BLaER1 treated with 17β-estradiol and CSF1 and Interleukin-3, amounts not matched to agents 10 nM and 100 nM (cell line): Measurements from ENCODE around the gene FUT7.

Source experiments
- H3K27ac ChIP-seq, 11 experiments: shearing (Covaris generic); formaldehyde crosslinking; 2 replicates each; pipeline ENCODE4 v1.8.1; 2022
- H3K27me3 ChIP-seq, 11 experiments: shearing (Covaris generic); formaldehyde crosslinking; 2 replicates each; pipeline ENCODE4 v1.8.1; 2022
- H3K36me3 ChIP-seq, 11 experiments: shearing (Covaris generic); formaldehyde crosslinking; 2 replicates each; pipeline ENCODE4 v1.8.1; 2022
- H3K4me1 ChIP-seq, 10 experiments: shearing (Covaris generic); formaldehyde crosslinking; 2 replicates each; pipeline ENCODE4 v1.8.1; 2022
- H3K4me2 ChIP-seq, 11 experiments: shearing (Covaris generic); formaldehyde crosslinking; 2 replicates each; pipeline ENCODE4 v1.8.1; 2022
- H3K4me3 ChIP-seq, 10 experiments: shearing (Covaris generic); formaldehyde crosslinking; 2 replicates each; pipeline ENCODE4 v1.8.1; 2022
- H3K9ac ChIP-seq, 11 experiments: shearing (Covaris generic); formaldehyde crosslinking; 2 replicates each; pipeline ENCODE4 v1.8.1; 2022
- H3K9me3 ChIP-seq, 11 experiments: shearing (Covaris generic); formaldehyde crosslinking; replicated peaks in 1 of 11; 2 replicates each; pipeline ENCODE4 v1.8.1; 2022
- H4K20me1 ChIP-seq, 11 experiments: shearing (Covaris generic); formaldehyde crosslinking; 2 replicates each; pipeline ENCODE4 v1.8.1; 2022
- Cebpa-rat ChIP-seq, 11 experiments: shearing (Covaris generic); IDR thresholded peaks; 2 replicates each; pipeline ENCODE4 v1.8.1; 2022

FUT7 gene

GRCh38 chr9:136981588-136982231 lies 50.2 kb downstream of the FUT7 start:
- Histone ChIP-seq H3K36me3 (no peaks in the 10 kb centered on the region), H3K9ac (no peak overlapping the region), H4K20me1 (no peaks in the 10 kb centered on the region; a peak in 1 of 22 replicates), H3K4me2 (no peak overlapping the region), H3K9me3 (no peaks in the 10 kb centered on the region), H3K27ac (no peak overlapping the region), H3K4me3 (no peak overlapping the region), H3K4me1 (peaks cover 8 to 31% (median 23%) of the 10 kb centered on the region in 10 experiments; a peak in 19 of 20 replicates), H3K27me3 (peaks cover 33 to 48% (median 45%) of the 10 kb centered on the region in 11 experiments)
- TF ChIP-seq Cebpa-rat (IDR thresholded peaks at IDR 0.05): no peak

DNA sequence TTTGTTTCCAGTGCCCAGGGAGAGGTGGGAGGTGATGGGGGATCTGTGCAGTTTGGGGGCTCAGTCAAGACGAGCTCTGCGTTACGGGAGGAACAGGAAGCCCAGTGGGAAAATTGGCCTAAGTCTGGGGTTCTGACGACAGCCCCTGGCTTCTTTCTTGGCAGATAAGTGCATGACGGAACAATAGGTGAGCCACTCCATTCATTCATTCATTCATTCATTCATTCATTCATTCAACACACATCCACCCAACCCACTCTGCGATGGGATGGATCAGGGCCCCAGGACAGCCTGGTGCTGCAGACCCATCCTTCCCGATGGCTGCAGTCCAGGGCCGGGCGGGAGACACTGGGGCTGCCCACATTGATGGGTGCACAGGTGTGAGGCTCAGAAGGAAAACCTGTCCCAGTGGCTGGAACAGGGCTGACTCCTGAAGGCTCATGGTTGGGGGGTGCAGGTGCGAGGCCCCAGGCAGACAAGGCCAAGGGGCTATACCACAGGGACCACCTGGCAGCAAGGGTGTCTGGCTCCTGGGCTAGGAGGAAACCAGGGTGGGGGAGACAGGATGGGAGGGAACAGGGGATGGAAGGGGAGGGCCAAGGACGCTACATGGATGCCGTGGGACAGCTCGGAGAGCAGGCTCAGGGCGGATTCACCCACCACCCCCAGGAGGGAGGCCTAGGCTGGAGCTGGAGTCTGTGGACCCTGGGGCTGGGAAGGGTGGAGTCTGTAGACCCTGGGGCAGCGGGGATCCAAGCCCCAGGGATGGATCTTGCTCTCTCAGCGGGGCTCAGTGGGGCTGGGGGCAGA lies 51.0 kb downstream of the FUT7 start:
- no peak overlapping the region for H3K27ac ChIP-seq
- H3K36me3 ChIP-seq: no peaks in the 10 kb centered on the region
- no peak overlapping the region for H3K4me3 ChIP-seq
- H3K27me3 ChIP-seq: peaks cover 27 to 40% (median 37%) of the 10 kb centered on the region in 11 experiments
- peaks cover 13 to 37% (median 30%) of the 10 kb centered on the region in 10 experiments for H3K4me1 ChIP-seq
- H4K20me1 ChIP-seq: no peaks in the 10 kb centered on the region; a peak in 1 of 22 replicates
- no peak for TF ChIP-seq Cebpa-rat (IDR thresholded peaks at IDR 0.05)
- no peaks in the 10 kb centered on the region for H3K9me3 ChIP-seq
- H3K4me2 ChIP-seq: no peak overlapping the region
- no peak overlapping the region for H3K9ac ChIP-seq
